Measurements from ENCODE around the gene PAN3. TPM values are rescaled to one million over a fixed set of nuclear protein-coding genes. Genes with fewer than 3 reads are reported as not detected.

The PAN3 gene
- total RNA-seq, 1 donor from 2014 or later: 55.9 TPM

DNA sequence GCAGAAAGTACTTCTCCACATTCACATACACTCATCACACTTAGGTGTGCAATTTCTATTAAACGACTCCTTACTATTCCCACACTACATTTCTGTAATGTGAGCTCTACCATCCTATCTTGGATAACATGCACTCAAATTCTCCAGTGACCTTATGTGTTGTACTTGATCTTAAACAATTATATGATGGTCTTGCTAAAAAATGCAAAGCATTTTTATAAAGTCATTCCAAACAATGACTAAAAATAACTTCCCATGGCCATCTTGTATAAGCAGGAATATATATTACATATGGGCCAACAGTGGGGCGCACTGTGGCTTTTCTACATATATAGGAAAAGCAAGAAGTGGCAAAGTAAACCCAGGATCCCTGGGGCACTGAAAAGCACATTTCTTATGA, 201.1 kb downstream of the PAN3 start:
- Mint-ChIP-seq H3K9me3 (ENCODE audit: low read depth) (no peaks in the 10 kb centered on the region), H3K4me1 (ENCODE audit: low read depth) (peaks cover 37% of the 10 kb centered on the region), H3K36me3 (ENCODE audit: insufficient read depth) (no peaks in the 10 kb centered on the region), H3K4me3 (ENCODE audit: low read depth) (no peak overlapping the region), H3K27ac (peak overlapping the region; percentile 3), H3K27me3 (peaks cover 10% of the 10 kb centered on the region)
- TF ChIP-seq, protein P1, sequence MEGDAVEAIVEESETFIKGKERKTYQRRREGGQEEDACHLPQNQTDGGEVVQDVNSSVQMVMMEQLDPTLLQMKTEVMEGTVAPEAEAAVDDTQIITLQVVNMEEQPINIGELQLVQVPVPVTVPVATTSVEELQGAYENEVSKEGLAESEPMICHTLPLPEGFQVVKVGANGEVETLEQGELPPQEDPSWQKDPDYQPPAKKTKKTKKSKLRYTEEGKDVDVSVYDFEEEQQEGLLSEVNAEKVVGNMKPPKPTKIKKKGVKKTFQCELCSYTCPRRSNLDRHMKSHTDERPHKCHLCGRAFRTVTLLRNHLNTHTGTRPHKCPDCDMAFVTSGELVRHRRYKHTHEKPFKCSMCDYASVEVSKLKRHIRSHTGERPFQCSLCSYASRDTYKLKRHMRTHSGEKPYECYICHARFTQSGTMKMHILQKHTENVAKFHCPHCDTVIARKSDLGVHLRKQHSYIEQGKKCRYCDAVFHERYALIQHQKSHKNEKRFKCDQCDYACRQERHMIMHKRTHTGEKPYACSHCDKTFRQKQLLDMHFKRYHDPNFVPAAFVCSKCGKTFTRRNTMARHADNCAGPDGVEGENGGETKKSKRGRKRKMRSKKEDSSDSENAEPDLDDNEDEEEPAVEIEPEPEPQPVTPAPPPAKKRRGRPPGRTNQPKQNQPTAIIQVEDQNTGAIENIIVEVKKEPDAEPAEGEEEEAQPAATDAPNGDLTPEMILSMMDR (IDR thresholded peaks at IDR 0.05; ENCODE audit: unreplicated experiment): no peak
- DNase-seq (ENCODE audit: low spot score, unreplicated experiment): no peak

DNA sequence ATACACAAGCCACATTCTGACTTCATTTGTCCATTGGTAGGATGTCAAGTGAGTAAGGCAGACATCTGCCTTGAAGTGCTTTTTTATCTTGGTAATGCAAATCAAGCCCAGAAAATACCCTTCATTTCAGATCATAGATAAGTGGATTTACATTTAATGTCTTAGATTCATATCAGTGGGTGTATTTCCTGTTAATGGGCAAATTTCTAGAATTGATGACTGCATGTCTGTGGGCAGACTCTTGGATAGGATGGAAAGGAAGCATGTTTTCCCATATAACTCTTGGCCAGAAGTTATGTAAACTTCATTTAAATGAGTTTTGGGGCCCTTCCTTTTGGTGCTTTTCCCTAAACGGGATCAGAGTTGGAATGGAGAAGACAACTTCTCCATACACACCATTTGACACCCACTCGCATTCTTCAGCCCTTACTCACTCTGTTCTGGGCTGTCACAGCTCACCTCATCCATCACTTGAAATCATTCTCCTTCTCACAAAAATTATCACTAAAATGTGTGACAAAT, 202.0 kb downstream of the PAN3 start:
- H3K4me3 Mint-ChIP-seq (ENCODE audit: low read depth): no peak overlapping the region
- no peaks in the 10 kb centered on the region for H3K9me3 Mint-ChIP-seq (ENCODE audit: low read depth)
- peaks cover 2% of the 10 kb centered on the region for H3K27me3 Mint-ChIP-seq
- peaks cover 39% of the 10 kb centered on the region for H3K4me1 Mint-ChIP-seq (ENCODE audit: low read depth)
- H3K36me3 Mint-ChIP-seq (ENCODE audit: insufficient read depth): no peaks in the 10 kb centered on the region
- no peak overlapping the region for H3K27ac Mint-ChIP-seq
- TF ChIP-seq, protein P1 (IDR thresholded peaks at IDR 0.05; ENCODE audit: unreplicated experiment): no peak
- DNase-seq (ENCODE audit: low spot score, unreplicated experiment): no peak

DNA sequence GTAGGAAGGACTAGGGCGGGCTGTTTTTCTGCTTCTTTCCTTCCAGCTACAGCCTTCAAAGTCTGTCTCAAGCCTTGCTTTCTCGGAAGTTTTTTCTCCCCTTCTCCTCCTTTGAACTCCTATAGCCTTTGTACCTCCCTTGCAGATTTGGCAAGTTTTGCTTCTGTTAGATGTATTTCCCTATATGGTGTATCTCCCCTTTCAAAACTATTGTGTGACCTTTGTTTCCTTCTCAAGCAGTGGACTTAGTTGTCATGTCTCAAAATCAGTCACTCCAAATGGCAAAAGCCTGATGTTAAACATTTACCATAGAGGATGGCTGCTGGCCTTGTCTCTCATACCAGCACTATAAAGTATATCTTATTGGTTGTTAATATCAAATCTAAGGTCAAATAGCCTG, 203.9 kb downstream of the PAN3 start:
- TF ChIP-seq, protein P1 (IDR thresholded peaks at IDR 0.05; ENCODE audit: unreplicated experiment): no peak

DNA sequence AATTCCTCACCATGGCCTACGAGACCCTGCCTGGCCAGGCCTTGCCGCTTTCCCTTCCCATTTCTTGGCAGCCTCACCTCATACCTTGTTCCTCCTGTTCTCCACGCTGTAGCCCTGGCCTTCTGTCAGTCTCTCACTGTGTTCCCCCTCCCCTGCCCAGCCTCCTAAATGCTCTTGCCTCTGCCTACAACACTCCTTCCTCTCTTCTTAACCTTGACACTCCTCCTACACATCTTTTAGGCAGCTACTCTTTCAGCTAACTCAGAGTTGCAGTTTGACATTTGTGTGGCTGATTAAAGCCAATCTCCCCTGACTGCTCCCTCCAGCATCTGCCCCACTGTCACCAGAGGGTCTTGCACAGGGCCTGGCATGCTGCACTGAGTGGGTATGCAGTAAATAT, 205.8 kb downstream of the PAN3 start:
- TF ChIP-seq, protein P1 (IDR thresholded peaks at IDR 0.05; ENCODE audit: unreplicated experiment): no peak
- Mint-ChIP-seq H3K9me3 (ENCODE audit: low read depth) (no peaks in the 10 kb centered on the region), H3K27ac (no peak overlapping the region), H3K4me1 (ENCODE audit: low read depth) (peaks cover 14% of the 10 kb centered on the region), H3K4me3 (ENCODE audit: low read depth) (no peak overlapping the region), H3K27me3 (no peaks in the 10 kb centered on the region), H3K36me3 (ENCODE audit: insufficient read depth) (no peaks in the 10 kb centered on the region)
- no peak for DNase-seq (ENCODE audit: low spot score, unreplicated experiment)

More for the DNA sequence above, 203.9 kb downstream of the PAN3 start:
- Mint-ChIP-seq H3K27ac (peak overlapping the region; percentile 29), H3K4me1 (ENCODE audit: low read depth) (peaks cover 33% of the 10 kb centered on the region), H3K4me3 (ENCODE audit: low read depth) (no peak overlapping the region), H3K9me3 (ENCODE audit: low read depth) (no peaks in the 10 kb centered on the region), H3K27me3 (no peaks in the 10 kb centered on the region), H3K36me3 (ENCODE audit: insufficient read depth) (no peaks in the 10 kb centered on the region)
- no peak for DNase-seq (ENCODE audit: low spot score, unreplicated experiment)

Other genes starting within 250 kb of the PAN3 start
- 260 and 303 TPM in 2 replicates for gene PDX1, start 218.5 kb upstream of the PAN3 start, total RNA-seq
- gene CDX2, start 169.2 kb upstream of the PAN3 start, total RNA-seq: 24.8 and 31.0 TPM in 2 replicates
- not detected in 2 replicates for gene URAD, start 149.9 kb upstream of the PAN3 start, total RNA-seq
- gene FLT3, start 38.0 kb upstream of the PAN3 start, total RNA-seq: 0.09 and 0.17 TPM in 2 replicates

Measured in progenitor cell of endocrine pancreas (in vitro differentiated cells).